DND-41 (cell line): Measurements from ENCODE around the gene EEF1A1.

Source experiments
- CTCF ChIP-seq: IDR thresholded peaks from 2 replicates; pipeline ENCODE4 v1.5.1; 2012; ENCODE audit warnings: borderline replicate concordance, low read length, moderate library complexity, mild to moderate bottlenecking; ENCODE audit not compliant: poor library complexity, severe bottlenecking; ENCODE audit errors: extremely low read depth
- EZH2 ChIP-seq: IDR thresholded peaks from 3 replicates; pipeline ENCODE4 v1.6.1; 2012; ENCODE audit warnings: borderline replicate concordance, low read depth, mild to moderate bottlenecking, moderate library complexity, low read length, inconsistent platforms; ENCODE audit not compliant: severe bottlenecking

GRCh38 chr6:73525546-73526330 lies 4.9 kb upstream of the EEF1A1 start:
- TF ChIP-seq CTCF, result no peak
- no peak for TF ChIP-seq EZH2
